Heart right ventricle (tissue), 16 donors: ENCODE results near the gene PI4KA. TPM values are rescaled to one million over a fixed set of nuclear protein-coding genes. Genes with fewer than 3 reads are reported as not detected.
"Not testable (repeated sequence)": the region's sequence is repeated elsewhere in the genome, so short reads cannot be mapped to it uniquely, and the experiment has no call there.

Source experiments
- ATAC-seq, 8 donors: fragments of 200-7000 bp; cut with Tn5 transposase; one replicate each; pipeline ENCODE4 v1.9.1; 2020; ENCODE audit warnings: mild to moderate bottlenecking in 8 of 8, moderate library complexity in 8 of 8, moderate number of reproducible peaks in 1 of 8
- DNase-seq, 2 donors: peaks; one replicate each; pipeline ENCODE4 v3.0.0-alpha.2; 2020
- H3K27ac ChIP-seq, 10 donors: fragments of 200-600 bp; sonication (generic) in 2 of 10; one replicate each; pipeline versions ENCODE4 v1.5.0 to v1.8.0; 2020 to 2022; ENCODE audit warnings: mild to moderate bottlenecking in 3 of 10
- H3K27me3 ChIP-seq, 7 donors: fragments of 200-600 bp; one replicate each; pipeline ENCODE4 v1.8.0; 2021 to 2022; ENCODE audit warnings: mild to moderate bottlenecking in 2 of 7
- H3K36me3 ChIP-seq, 9 donors: fragments of 200-600 bp; sonication (generic) in 1 of 9; one replicate each; pipeline versions ENCODE4 v1.5.0 to v1.8.0; 2020 to 2022; ENCODE audit warnings: mild to moderate bottlenecking in 2 of 9
- H3K4me1 ChIP-seq, 9 donors: fragments of 200-600 bp; sonication (generic) in 1 of 9; one replicate each; pipeline versions ENCODE4 v1.5.0 to v1.8.0; 2020 to 2022; ENCODE audit warnings: mild to moderate bottlenecking in 4 of 9
- H3K4me3 ChIP-seq, 10 donors: fragments of 200-600 bp; sonication (generic) in 2 of 10; one replicate each; pipeline versions ENCODE4 v1.5.0 to v1.8.0; 2020 to 2022; ENCODE audit warnings: mild to moderate bottlenecking in 7 of 10, moderate library complexity in 2 of 10
- H3K9me3 ChIP-seq, 11 donors: fragments of 200-600 bp in 10 of 11; sonication (generic) in 2 of 11; one replicate each; pipeline versions ENCODE4 v1.5.0 to v1.8.0; 2013 to 2022; ENCODE audit warnings: mild to moderate bottlenecking in 2 of 11, control low read depth in 1 of 11, moderate library complexity in 1 of 11
- WGBS, 2 donors: extraction: QIAGEN DNeasy Blood & Tissue Kit; methylation state at CpG; one replicate each; pipeline ENCODE4 v1.1.7; 2013; ENCODE audit warnings: inconsistent platforms in 1 of 2; 5-methylcytosine and 5-hydroxymethylcytosine counted together
- intact Hi-C, 10 donors: fragments of 100-400 bp; cut with DNase I; formaldehyde crosslinking; loops; one replicate each; pipeline versions ENCODE4 v1.11.1 to v1.14.2; 2022
- polyA plus RNA-seq, 2 donors: library from polyadenylated mRNA; stranded (reverse); fragments of 200-250 nt; gene quantifications; one replicate each; pipeline ENCODE4 v1.2.3, GENCODE V29; 2013
- total RNA-seq, 10 donors: library from RNA; stranded (reverse); fragmentation: NEBNext Ultra II Directional in 3 of 10; extraction: Animal tissue kit (Norgen Biotek cat#: 25700) in 3 of 10; gene quantifications; one replicate each; pipeline versions ENCODE4 v1.2.1 to v1.2.4, GENCODE V29; 2021 to 2023
- TF ChIP-seq, protein P1 (sequence below), 9 donors: fragments of 200-600 bp; sonication (generic) in 2 of 9; IDR thresholded peaks; one replicate each; pipeline versions ENCODE4 v1.5.0 to v1.8.0; 2021 to 2022; ENCODE audit warnings: antibody characterized with exemption in 9 of 9, mild to moderate bottlenecking in 5 of 9, moderate library complexity in 1 of 9
- donor health status: Arrhythmogenic right ventricular cardiomyopathy.
- donor health status: ischemic (EF 13 %, LVEDD 7.1; RV severe dilation, severe dysfunction).
- donor health status: healthy with polysubstance abuse.
- donor health status: DM: no; HTN: yes; CAD: no.
- donor health status: DM: no; HTN: no; CAD: no.
- donor health status: ischemic (EF 25% LVEDD 6.9; RV normal size, moderate dysfunction).
- donor health status: ischemic (EF 25% LVEDD 5.7; RV mildly dilated, moderate dysfunction).
- donor health status: healthy.
- donor health status: DM: yes; HTN: yes; CAD: no.
- donor health status: Ischemic cardiomyopathy.
- donor health status: ischemic (EF 35%, LVEDD 5.7; RV mildly dilated, moderate dysfunction).
- donor health status: nonischemic (EF 11% LVEDD 7.7; RV severe dilation, severe dysfunction).
- donor health status: DM: yes; HTN: yes; CAD: no.
- donor health status: PGD.
- donor health status: ischemic (EF 29% LVEDD 5.4; RV normal size, mild dysfunction).
- donor health status: nonischemic (EF 23%, LVEDD 6.1; RV moderate dilation, normal function).

Gene PI4KA
- total and polyA plus RNA-seq, 12 donors, result 32.3 to 55.2 (median 39.4) TPM

DNA sequence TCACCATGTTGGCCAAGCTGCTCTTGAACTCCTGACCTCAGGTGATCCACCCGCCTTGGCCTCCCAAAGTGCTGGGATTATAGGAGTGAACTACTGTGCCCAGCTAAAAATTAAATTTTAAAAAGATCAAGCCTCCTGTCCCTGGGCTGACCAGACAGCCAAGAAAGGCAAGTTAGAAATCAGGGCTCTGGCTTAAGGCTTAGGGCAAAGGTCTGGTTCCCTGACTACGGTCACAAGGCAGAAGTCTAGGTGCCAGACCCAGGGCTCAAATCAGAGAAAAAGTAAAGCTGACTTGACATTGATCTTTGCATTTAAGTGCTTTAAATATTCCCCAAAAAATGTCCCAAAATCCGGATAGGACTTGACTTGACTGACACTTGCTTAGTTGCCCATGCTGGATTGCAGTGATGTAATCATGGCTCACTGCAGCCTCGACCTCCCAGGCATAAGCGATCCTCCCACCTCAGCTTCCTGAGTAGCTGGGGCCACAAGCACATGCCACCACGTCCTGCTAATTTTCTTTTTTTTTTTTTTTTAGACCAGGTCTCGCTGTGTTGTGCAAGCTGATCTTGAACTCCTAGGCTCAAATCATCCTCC lies 41.3 kb upstream of the PI4KA start:
- intact Hi-C loops, result loop anchor here in 2 of 10 donors (5.0 to 10.0 kb wide), 2 partner anchors 48 to 175 kb away; no protein-coding TSS in a partner anchor
- Histone ChIP-seq H3K27me3 (no peaks in the 10 kb centered on the region), H3K4me1 (peaks cover 0 to 9% (median 0%) of the 10 kb centered on the region in 9 donors), H3K36me3 (no peaks in the 10 kb centered on the region), H3K4me3 (no peak overlapping the region), H3K9me3 (no peaks in the 10 kb centered on the region), H3K27ac (no peak overlapping the region)
- WGBS, 2 donors, result 77 to 81% methylated on average over 7 of the region's 7 CpGs
- TF ChIP-seq, protein P1, sequence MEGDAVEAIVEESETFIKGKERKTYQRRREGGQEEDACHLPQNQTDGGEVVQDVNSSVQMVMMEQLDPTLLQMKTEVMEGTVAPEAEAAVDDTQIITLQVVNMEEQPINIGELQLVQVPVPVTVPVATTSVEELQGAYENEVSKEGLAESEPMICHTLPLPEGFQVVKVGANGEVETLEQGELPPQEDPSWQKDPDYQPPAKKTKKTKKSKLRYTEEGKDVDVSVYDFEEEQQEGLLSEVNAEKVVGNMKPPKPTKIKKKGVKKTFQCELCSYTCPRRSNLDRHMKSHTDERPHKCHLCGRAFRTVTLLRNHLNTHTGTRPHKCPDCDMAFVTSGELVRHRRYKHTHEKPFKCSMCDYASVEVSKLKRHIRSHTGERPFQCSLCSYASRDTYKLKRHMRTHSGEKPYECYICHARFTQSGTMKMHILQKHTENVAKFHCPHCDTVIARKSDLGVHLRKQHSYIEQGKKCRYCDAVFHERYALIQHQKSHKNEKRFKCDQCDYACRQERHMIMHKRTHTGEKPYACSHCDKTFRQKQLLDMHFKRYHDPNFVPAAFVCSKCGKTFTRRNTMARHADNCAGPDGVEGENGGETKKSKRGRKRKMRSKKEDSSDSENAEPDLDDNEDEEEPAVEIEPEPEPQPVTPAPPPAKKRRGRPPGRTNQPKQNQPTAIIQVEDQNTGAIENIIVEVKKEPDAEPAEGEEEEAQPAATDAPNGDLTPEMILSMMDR (IDR thresholded peaks at IDR 0.05), result no peak
- ATAC-seq (no peak), DNase-seq (no peak)

DNA sequence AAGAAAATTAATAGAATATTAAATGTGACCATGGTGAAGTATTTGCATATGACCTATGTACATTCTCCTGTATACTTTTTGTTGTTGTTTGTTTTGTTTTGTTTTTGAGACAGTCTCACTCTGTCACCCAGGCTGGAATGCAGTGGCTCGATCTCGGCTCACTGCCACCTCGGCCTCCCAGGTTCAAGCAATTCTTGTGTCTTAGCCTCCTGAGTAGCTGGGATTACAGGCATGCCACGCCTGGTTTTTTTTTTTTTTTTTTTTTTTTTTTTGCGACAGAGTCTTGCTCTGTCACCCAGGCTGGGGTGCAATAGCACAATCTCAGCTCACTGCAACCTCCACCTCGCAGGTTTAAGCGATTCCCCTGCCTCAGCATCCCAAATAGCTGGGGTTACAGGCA lies 39.1 kb upstream of the PI4KA start:
- not testable (repeated sequence) for H3K27ac ChIP-seq, DNase-seq, ATAC-seq, H3K27me3 ChIP-seq, H3K4me1 ChIP-seq, H3K4me3 ChIP-seq, H3K36me3 ChIP-seq, H3K9me3 ChIP-seq
- intact Hi-C loops, result loop anchor here in 2 of 10 donors (5.0 to 10.0 kb wide), 2 partner anchors 45 to 177 kb away; no protein-coding TSS in a partner anchor
- WGBS, 2 donors, result 88 to 93% methylated on average over 6 to 7 of the region's 7 CpGs

- 97 to 98% methylated on average over 6 of the region's 6 CpGs for WGBS, 2 donors
- no peak for DNase-seq
- ATAC-seq, result no peak
- Histone ChIP-seq H3K36me3 (peaks cover 0 to 44% (median 23%) of the 10 kb centered on the region in 9 donors), H3K4me3 (no peak overlapping the region), H3K27me3 (no peaks in the 10 kb centered on the region), H3K9me3 (no peaks in the 10 kb centered on the region), H3K4me1 (peaks cover 0 to 6% (median 2%) of the 10 kb centered on the region in 9 donors), H3K27ac (no peak overlapping the region)
- TF ChIP-seq, protein P1 (IDR thresholded peaks at IDR 0.05), result no peak
- intact Hi-C loops, result loop anchor here in 1 of 10 donors (10.0 kb wide), 1 partner anchor 184 kb away; no protein-coding TSS in a partner anchor
Measured at GRCh38 chr22:20890975-20891374, 32.4 kb upstream of the PI4KA start.

- intact Hi-C loops, result loop anchor here in 5 of 10 donors (5.0 to 10.0 kb wide), 5 partner anchors 72 to 185 kb away; partner anchors contain the start of genes LZTR1 (in 2 of the 5) and THAP7 (in 2 of the 5)
- WGBS, 2 donors, result 87 to 91% methylated on average over 13 of the region's 13 CpGs
Measured at GRCh38 chr22:20889904-20890540, 31.4 kb upstream of the PI4KA start.

More at GRCh38 chr22:20889904-20890540, 31.4 kb upstream of the PI4KA start:
- Histone ChIP-seq H3K9me3 (no peaks in the 10 kb centered on the region), H3K4me3 (no peak overlapping the region), H3K27ac (no peak overlapping the region), H3K36me3 (peaks cover 0 to 52% (median 23%) of the 10 kb centered on the region in 9 donors), H3K4me1 (peaks cover 0 to 15% (median 12%) of the 10 kb centered on the region in 9 donors), H3K27me3 (no peaks in the 10 kb centered on the region)
- DNase-seq (no peak), ATAC-seq (no peak)
- TF ChIP-seq, protein P1 (IDR thresholded peaks at IDR 0.05), result no peak
